WTC11 (cell line): ENCODE data around the gene WDR73. TPM values are rescaled to one million over a fixed set of nuclear protein-coding genes. Genes with fewer than 3 reads are reported as not detected.

Source experiments
- ATAC-seq: fragments of 200-7000 bp; cut with Tn5 transposase; 2 replicates; pipeline ENCODE4 v1.10.0; 2021; ENCODE audit warnings: mild to moderate bottlenecking, moderate library complexity
- CTCF ChIA-PET: fragments of 300-600 bp; sonication (Branson Sonifier 250); formaldehyde crosslinking; loops from one replicate; lab custom pipeline; 2021; ENCODE audit warnings: antibody characterized with exemption; lab: Charles Lee
- POLR2A ChIA-PET: fragments of 350-600 bp; sonication (Branson Sonifier 250); formaldehyde crosslinking; loops from one replicate; lab custom pipeline; 2021; ENCODE audit warnings: antibody characterized with exemption; lab: Charles Lee
- DNase-seq: peaks from one replicate; pipeline ENCODE4 v3.0.0; 2021; ENCODE audit warnings: low spot score
- H3K27ac Mint-ChIP-seq: 2 replicates; pipeline ENCODE4 v1.8.0; 2021; ENCODE audit warnings: mixed read lengths
- H3K27me3 Mint-ChIP-seq: 2 replicates; pipeline ENCODE4 v1.8.0; 2021; ENCODE audit warnings: low read depth, mild to moderate bottlenecking, moderate library complexity, mixed read lengths
- H3K36me3 Mint-ChIP-seq: 2 replicates; pipeline ENCODE4 v1.8.0; 2021; ENCODE audit warnings: mixed read lengths
- H3K4me1 Mint-ChIP-seq: 2 replicates; pipeline ENCODE4 v1.8.0; 2022; ENCODE audit warnings: mixed read lengths
- H3K4me3 Mint-ChIP-seq: 2 replicates; pipeline ENCODE4 v1.8.0; 2021; ENCODE audit warnings: mild to moderate bottlenecking, moderate library complexity, mixed read lengths
- H3K9me3 Mint-ChIP-seq: 2 replicates; pipeline ENCODE4 v1.8.0; 2021; ENCODE audit warnings: mixed read lengths
- AFF4 ChIP-seq: sonication (generic); formaldehyde crosslinking; IDR thresholded peaks from 2 replicates; pipeline ENCODE4 v1.8.1; 2023; ENCODE audit warnings: mild to moderate bottlenecking, missing genetic modification reagents, borderline replicate concordance
- CREM ChIP-seq: sonication (generic); formaldehyde crosslinking; IDR thresholded peaks from 2 replicates; pipeline ENCODE4 v1.8.1; 2022; ENCODE audit warnings: mild to moderate bottlenecking, missing genetic modification reagents, moderate library complexity
- E2F1 ChIP-seq: sonication (generic); formaldehyde crosslinking; IDR thresholded peaks from 2 replicates; pipeline ENCODE4 v1.8.0; 2022; ENCODE audit warnings: mild to moderate bottlenecking, missing genetic modification reagents
- FOXK1 ChIP-seq: sonication (generic); formaldehyde crosslinking; IDR thresholded peaks from 2 replicates; pipeline ENCODE4 v1.8.0; 2022; ENCODE audit warnings: mild to moderate bottlenecking, moderate library complexity, missing genetic modification reagents
- FOXP1 ChIP-seq: sonication (generic); formaldehyde crosslinking; IDR thresholded peaks from 2 replicates; pipeline ENCODE4 v1.8.0; 2022; ENCODE audit warnings: missing genetic modification reagents, mild to moderate bottlenecking, moderate library complexity, borderline replicate concordance
- KAT7 ChIP-seq: sonication (generic); formaldehyde crosslinking; IDR thresholded peaks from 2 replicates; pipeline ENCODE4 v1.8.1; 2023; ENCODE audit warnings: missing genetic modification reagents, mild to moderate bottlenecking, borderline replicate concordance
- NFATC4 ChIP-seq: fragments of 250-450 bp; sonication (Bioruptor Pico); IDR thresholded peaks from 2 replicates; pipeline ENCODE4 v1.9.0; 2021; ENCODE audit warnings: mild to moderate bottlenecking
- NFE2L1 ChIP-seq: sonication (generic); formaldehyde crosslinking; IDR thresholded peaks from 2 replicates; pipeline ENCODE4 v1.8.1; 2023; ENCODE audit warnings: missing genetic modification reagents
- NFYB ChIP-seq: sonication (generic); formaldehyde crosslinking; conservative IDR thresholded peaks from 2 replicates; pipeline ENCODE4 v1.8.0; 2022; ENCODE audit warnings: low read depth, missing genetic modification reagents
- PREB ChIP-seq: sonication (generic); formaldehyde crosslinking; IDR thresholded peaks from 2 replicates; pipeline ENCODE4 v1.8.1; 2022; ENCODE audit warnings: mild to moderate bottlenecking, missing genetic modification reagents, moderate library complexity, borderline replicate concordance
- RELA ChIP-seq: sonication (generic); formaldehyde crosslinking; IDR thresholded peaks from 2 replicates; pipeline ENCODE4 v1.8.1; 2022; ENCODE audit warnings: missing genetic modification reagents, mild to moderate bottlenecking, borderline replicate concordance
- SMAD3 ChIP-seq: sonication (generic); formaldehyde crosslinking; IDR thresholded peaks from 2 replicates; pipeline ENCODE4 v1.8.0; 2022; ENCODE audit warnings: missing genetic modification reagents, mild to moderate bottlenecking, borderline replicate concordance
- TCF7 ChIP-seq: sonication (generic); formaldehyde crosslinking; IDR thresholded peaks from 2 replicates; pipeline ENCODE4 v1.8.0; 2022; ENCODE audit warnings: mild to moderate bottlenecking, low read depth, missing genetic modification reagents, moderate library complexity
- TEAD4 ChIP-seq: sonication (generic); formaldehyde crosslinking; IDR thresholded peaks from 2 replicates; pipeline ENCODE4 v1.8.0; 2022; ENCODE audit warnings: mild to moderate bottlenecking, missing genetic modification reagents
- ZNF232 ChIP-seq: sonication (generic); formaldehyde crosslinking; IDR thresholded peaks from 2 replicates; pipeline ENCODE4 v1.8.0; 2022; ENCODE audit warnings: mild to moderate bottlenecking, missing genetic modification reagents
- ZNF423 ChIP-seq: fragments of 250-450 bp; sonication (Bioruptor Pico); IDR thresholded peaks from 2 replicates; pipeline ENCODE4 v2.1.2; 2022; ENCODE audit warnings: mild to moderate bottlenecking, moderate library complexity
- total RNA-seq: library from RNA; stranded (reverse); gene quantifications from 3 replicates; pipeline ENCODE4 v1.2.3, GENCODE V29; 2021
- TF ChIP-seq, protein P1 (sequence below): fragments of 250-450 bp; sonication (Bioruptor Pico); IDR thresholded peaks from 2 replicates; pipeline ENCODE4 v1.9.0; 2021; ENCODE audit warnings: mild to moderate bottlenecking
- TF ChIP-seq, protein P2 (sequence below): sonication (generic); formaldehyde crosslinking; IDR thresholded peaks from 2 replicates; pipeline ENCODE4 v1.8.0; 2022; ENCODE audit warnings: mild to moderate bottlenecking, missing genetic modification reagents
- TF ChIP-seq, protein P3 (sequence below): sonication (generic); formaldehyde crosslinking; IDR thresholded peaks from 2 replicates; pipeline ENCODE4 v1.8.0; 2022; ENCODE audit warnings: mild to moderate bottlenecking, missing genetic modification reagents
- TF ChIP-seq, protein P4 (sequence below): sonication (generic); formaldehyde crosslinking; IDR thresholded peaks from 2 replicates; pipeline ENCODE4 v1.8.0; 2022; ENCODE audit warnings: mild to moderate bottlenecking, missing genetic modification reagents
- TF ChIP-seq, protein P5 (sequence below): sonication (generic); formaldehyde crosslinking; IDR thresholded peaks from 2 replicates; pipeline ENCODE4 v1.8.0; 2023; ENCODE audit warnings: missing genetic modification reagents, mild to moderate bottlenecking, borderline replicate concordance

Gene WDR73
- total RNA-seq, 1 experiment from 2014 or later, result 22.6 TPM

GRCh38 chr15:84600687-84601554, 53.2 kb downstream of the WDR73 start, which contains the start of gene ZSCAN2 (continued):
- TF ChIP-seq E2F1 (CRISPR knock-in tag) (no peak), PREB (CRISPR knock-in tag) (no peak), FOXP1 (peak; percentile 69), CREM (0 out of 2 replicates have a peak, but pooled peaks have one; percentile 38), NFATC4 (CRISPR knock-in tag) (no peak), NFYB (peak; percentile 80), ZNF423 (CRISPR knock-in tag) (no peak), TEAD4 (CRISPR knock-in tag) (peak; percentile 78; the same call in 1 of the 2 replicates), SMAD3 (0 out of 2 replicates have a peak, but pooled peaks have one; percentile 72), AFF4 (CRISPR knock-in tag) (no peak), RELA (CRISPR knock-in tag) (no peak)
- TF ChIP-seq, protein P1, sequence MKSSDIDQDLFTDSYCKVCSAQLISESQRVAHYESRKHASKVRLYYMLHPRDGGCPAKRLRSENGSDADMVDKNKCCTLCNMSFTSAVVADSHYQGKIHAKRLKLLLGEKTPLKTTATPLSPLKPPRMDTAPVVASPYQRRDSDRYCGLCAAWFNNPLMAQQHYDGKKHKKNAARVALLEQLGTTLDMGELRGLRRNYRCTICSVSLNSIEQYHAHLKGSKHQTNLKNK (CRISPR knock-in tag), result no peak
- TF ChIP-seq, protein P2, sequence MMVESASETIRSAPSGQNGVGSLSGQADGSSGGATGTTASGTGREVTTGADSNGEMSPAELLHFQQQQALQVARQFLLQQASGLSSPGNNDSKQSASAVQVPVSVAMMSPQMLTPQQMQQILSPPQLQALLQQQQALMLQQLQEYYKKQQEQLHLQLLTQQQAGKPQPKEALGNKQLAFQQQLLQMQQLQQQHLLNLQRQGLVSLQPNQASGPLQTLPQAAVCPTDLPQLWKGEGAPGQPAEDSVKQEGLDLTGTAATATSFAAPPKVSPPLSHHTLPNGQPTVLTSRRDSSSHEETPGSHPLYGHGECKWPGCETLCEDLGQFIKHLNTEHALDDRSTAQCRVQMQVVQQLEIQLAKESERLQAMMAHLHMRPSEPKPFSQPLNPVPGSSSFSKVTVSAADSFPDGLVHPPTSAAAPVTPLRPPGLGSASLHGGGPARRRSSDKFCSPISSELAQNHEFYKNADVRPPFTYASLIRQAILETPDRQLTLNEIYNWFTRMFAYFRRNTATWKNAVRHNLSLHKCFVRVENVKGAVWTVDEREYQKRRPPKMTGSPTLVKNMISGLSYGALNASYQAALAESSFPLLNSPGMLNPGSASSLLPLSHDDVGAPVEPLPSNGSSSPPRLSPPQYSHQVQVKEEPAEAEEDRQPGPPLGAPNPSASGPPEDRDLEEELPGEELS, result peak; percentile 55; the same call in 1 of the 2 replicates

- Mint-ChIP-seq H3K4me1 (peaks cover 39% of the 10 kb centered on the region), H3K27me3 (no peaks in the 10 kb centered on the region; the same call in 1 of the 2 replicates), H3K9me3 (no peaks in the 10 kb centered on the region), H3K36me3 (peaks cover 13% of the 10 kb centered on the region), H3K27ac (no peak overlapping the region), H3K4me3 (peak overlapping the region; percentile 87)
- POLR2A ChIA-PET, result interaction anchor here (0.6 to 3.0 kb wide), 5 partner anchors 16 to 43 kb away, joined by 3 to 14 read pairs (median 4); no protein-coding TSS in a partner anchor
- DNase-seq (peak; percentile 74), ATAC-seq (peak; percentile 17)
- CTCF ChIA-PET, result interaction anchor here (1.7 to 5.0 kb wide), 5 partner anchors 12 to 56 kb away, joined by 5 to 139 read pairs (median 63); partner anchors contain the start of genes NMB and WDR73
- TF ChIP-seq, protein P3, sequence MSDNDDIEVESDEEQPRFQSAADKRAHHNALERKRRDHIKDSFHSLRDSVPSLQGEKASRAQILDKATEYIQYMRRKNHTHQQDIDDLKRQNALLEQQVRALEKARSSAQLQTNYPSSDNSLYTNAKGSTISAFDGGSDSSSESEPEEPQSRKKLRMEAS (CRISPR knock-in tag), result peak; percentile 92
- TF ChIP-seq, protein P4, sequence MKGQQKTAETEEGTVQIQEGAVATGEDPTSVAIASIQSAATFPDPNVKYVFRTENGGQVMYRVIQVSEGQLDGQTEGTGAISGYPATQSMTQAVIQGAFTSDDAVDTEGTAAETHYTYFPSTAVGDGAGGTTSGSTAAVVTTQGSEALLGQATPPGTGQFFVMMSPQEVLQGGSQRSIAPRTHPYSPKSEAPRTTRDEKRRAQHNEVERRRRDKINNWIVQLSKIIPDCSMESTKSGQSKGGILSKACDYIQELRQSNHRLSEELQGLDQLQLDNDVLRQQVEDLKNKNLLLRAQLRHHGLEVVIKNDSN (CRISPR knock-in tag), result peak; percentile 61; the same call in 1 of the 2 replicates
- TF ChIP-seq FOXK1 (CRISPR knock-in tag) (peak; percentile 91), NFE2L1 (CRISPR knock-in tag) (peak; percentile 56; the same call in 1 of the 2 replicates), KAT7 (CRISPR knock-in tag) (no peak), TCF7 (no peak), ZNF232 (CRISPR knock-in tag) (0 out of 2 replicates have a peak, but pooled peaks have one; percentile 60)
- TF ChIP-seq, protein P5, sequence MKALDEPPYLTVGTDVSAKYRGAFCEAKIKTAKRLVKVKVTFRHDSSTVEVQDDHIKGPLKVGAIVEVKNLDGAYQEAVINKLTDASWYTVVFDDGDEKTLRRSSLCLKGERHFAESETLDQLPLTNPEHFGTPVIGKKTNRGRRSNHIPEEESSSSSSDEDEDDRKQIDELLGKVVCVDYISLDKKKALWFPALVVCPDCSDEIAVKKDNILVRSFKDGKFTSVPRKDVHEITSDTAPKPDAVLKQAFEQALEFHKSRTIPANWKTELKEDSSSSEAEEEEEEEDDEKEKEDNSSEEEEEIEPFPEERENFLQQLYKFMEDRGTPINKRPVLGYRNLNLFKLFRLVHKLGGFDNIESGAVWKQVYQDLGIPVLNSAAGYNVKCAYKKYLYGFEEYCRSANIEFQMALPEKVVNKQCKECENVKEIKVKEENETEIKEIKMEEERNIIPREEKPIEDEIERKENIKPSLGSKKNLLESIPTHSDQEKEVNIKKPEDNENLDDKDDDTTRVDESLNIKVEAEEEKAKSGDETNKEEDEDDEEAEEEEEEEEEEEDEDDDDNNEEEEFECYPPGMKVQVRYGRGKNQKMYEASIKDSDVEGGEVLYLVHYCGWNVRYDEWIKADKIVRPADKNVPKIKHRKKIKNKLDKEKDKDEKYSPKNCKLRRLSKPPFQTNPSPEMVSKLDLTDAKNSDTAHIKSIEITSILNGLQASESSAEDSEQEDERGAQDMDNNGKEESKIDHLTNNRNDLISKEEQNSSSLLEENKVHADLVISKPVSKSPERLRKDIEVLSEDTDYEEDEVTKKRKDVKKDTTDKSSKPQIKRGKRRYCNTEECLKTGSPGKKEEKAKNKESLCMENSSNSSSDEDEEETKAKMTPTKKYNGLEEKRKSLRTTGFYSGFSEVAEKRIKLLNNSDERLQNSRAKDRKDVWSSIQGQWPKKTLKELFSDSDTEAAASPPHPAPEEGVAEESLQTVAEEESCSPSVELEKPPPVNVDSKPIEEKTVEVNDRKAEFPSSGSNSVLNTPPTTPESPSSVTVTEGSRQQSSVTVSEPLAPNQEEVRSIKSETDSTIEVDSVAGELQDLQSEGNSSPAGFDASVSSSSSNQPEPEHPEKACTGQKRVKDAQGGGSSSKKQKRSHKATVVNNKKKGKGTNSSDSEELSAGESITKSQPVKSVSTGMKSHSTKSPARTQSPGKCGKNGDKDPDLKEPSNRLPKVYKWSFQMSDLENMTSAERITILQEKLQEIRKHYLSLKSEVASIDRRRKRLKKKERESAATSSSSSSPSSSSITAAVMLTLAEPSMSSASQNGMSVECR (CRISPR knock-in tag), result peak; percentile 69; the same call in 1 of the 2 replicates
Measured at GRCh38 chr15:84600331-84600686, 53.8 kb downstream of the WDR73 start.
